Iris pigment epithelial cell (primary cell): ENCODE measurements around the gene TBXA2R.

Experiments used
- DNase-seq: peaks from one replicate; pipeline ENCODE4 v3.0.0-alpha.2; 2011; ENCODE audit warnings: low read depth

Gene TBXA2R

GRCh38 chr19:3551792-3552095, 54.9 kb downstream of the TBXA2R start:
- no peak for DNase-seq

DNA sequence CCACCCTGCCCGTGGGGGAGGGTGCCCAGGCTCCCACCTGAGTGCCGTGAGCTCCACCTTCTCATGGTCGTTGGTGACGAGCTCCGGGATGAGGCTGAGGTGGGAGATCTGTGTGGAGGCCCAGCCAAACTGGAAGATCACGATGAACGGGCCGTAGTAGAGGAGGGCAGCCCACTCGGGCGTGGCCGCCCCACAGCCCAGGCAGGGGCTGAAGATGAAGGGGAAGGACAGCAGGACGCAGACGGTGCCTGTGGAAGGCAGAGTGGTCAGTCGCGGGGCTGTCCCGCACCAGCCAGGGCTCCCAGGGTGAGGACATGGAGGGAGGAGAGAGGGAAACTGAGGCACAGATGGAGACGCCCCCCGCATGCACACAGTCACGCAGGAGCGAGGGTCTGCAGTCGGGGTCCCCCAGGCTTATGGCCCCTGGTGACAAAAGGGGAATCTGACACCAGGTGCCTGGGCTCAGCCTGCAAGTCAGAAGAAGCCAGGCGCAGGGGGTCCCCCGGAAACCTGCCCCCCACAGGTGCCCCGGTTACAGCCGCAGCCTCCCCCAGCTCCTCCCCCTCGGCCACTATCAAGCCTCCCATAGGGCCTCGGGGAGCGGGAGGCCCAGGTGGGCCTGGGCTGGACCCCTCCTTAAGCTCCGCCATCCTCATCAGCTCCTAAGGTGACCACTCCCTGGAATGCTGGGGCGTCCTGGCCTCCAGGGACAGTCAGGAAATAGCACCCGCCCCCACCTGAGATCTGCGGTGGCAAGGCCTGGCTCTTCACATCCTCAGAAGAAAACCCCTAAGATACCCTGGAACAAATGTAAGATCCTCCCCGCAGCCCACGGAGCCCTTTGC, 55.5 kb downstream of the TBXA2R start:
- no peak for DNase-seq

DNA sequence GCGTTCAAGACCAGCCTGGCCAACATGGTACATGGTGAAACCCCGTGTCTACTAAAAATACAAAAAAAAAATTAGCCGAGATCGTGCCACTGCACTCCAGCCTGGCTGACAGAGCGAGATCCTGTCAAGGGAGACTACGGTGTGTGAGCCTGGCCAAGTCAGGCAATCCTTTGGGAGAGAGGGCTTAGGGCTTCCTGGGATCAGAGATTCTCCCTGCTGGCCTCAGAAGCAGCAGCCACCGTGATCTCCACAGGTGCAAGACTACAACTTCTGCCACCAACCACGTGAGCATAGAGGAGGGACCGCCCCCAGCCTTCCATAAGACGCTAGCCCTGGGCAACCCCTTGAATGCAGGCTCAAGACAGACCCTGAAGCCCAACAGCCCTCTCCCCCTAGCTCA, 56.9 kb downstream of the TBXA2R start:
- DNase-seq, result no peak

DNA sequence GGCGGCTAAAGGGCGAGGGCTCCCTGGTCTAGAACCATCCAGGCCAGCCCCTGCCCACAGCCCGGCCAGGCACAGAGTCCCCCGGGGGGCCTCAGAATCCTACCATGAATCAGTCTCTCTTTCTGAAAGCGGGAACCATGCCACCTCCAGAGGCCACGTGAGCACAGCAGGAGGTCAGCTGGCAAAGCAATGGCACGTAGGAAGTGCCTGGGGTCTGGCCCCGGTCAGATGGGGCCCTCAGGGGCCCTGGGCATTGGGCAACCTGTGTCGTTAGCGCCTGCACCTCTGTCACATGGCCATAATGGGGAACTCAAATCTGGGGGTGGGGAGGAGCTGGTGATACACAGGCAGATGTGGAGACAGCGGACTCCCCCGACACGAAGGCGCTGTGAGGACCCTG, 58.1 kb downstream of the TBXA2R start:
- no peak for DNase-seq

DNA sequence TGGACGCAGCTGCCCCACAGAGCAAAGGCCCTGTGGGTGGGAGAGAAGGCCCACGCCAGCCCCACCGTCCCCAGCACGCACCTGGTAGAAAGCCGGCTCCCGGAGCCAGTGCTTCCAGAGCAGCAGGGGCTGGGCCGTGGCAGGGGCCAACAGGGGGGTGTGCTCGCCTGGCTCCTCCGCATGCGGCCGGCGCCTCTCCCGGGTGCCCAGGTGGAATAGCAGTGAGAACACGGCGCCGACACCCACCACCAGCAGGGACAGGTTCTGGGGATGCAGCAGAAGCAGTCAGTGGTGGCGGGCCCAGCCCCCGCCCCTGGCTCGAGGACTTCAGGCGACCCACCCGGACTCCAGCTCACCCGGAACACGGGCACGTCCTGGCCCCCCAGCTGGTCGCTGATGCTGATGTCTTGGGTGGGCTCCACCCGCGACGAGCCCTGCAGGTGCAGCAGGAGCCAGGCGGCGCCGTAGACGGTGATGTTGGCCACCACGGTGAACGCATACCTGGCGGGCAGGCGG, 58.9 kb downstream of the TBXA2R start:
- no peak for DNase-seq

DNA sequence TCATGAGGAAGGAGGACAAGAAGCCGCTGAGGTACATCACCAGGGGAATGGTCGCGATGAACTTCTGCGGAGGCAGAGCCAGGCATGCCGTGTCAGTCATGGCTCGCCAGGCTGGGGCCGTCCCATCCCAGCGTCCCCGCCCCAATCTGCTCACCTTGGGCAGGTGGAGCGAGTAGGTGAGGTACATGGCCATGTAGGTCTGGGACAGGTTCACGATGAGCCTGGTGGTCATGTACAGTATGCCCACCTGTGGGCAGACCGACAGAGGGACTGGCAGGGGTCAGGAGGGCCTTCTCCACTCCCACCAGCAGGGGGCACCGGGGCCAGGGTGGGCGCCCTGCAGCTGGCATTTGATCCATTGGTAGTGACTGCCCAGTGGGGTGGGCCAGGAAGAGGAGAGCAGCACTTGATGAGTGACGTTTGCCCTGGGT, 59.4 kb downstream of the TBXA2R start:
- DNase-seq, result no peak

GRCh38 chr19:3546119-3546518, 60.6 kb downstream of the TBXA2R start:
- DNase-seq, result no peak

- no peak for DNase-seq
Observed at GRCh38 chr19:3545669-3546034, 61.0 kb downstream of the TBXA2R start.

DNA sequence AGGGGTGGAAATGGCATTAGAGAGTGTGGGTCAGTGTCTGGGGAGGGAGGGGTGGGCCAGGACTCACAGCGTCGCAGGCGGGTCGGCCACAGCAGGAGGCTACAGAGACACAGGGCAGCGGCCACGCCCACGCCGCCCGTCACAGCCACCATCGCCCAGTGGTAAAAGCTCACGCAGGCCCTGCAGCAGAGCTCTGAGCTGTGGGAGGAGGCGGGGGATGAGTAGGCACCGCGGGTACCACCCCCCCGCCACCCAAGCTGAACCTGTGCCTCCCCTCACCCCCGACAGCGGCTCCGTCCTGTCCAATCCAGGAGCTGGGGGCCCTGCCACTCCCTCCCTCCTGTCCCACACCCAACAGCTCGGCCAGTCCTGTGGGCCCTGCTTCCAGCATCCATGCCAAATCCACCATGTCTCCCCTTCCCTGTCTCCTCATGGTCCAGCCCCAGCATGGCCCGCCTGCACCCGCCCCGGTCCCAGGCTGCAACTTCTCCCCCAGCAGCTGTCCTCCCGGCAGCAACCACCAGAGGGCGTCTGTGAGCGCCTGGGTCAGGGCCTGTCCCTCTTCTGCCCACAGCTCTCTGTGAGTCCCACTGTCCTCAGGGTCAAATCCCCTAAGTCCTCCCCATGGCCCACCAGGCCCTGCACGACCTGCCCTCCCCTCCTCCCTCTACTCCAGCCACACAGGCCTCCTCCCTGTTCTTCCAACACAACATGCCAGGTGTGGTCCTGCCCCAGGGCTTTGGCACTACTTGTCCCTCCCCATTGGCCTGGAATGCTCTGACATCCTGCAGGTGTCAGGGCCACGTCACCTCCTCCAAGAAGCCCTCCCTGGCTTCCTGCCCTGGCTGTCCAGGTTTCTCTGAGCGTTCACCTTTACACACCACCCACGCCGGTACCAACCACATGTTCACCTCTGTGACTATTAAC, 61.7 kb downstream of the TBXA2R start:
- peak; percentile 19 for DNase-seq
